ENCODE data around the gene ZC2HC1C.

- no peak for TF ChIP-seq CTCF (IDR thresholded peaks at IDR 0.05)
- TF ChIP-seq POLR2A (IDR thresholded peaks at IDR 0.05) = no peak
Measured at GRCh38 chr14:75101491-75101890, 32.0 kb downstream of the ZC2HC1C start.
